HG02973 (cell line): ENCODE measurements around the gene SCN4B.

Source experiments
- ATAC-seq: cut with Tn5 transposase; IDR thresholded peaks from one replicate; pipeline ENCODE4 v1.9.1; 2021; ENCODE audit warnings: moderate library complexity; ENCODE audit not compliant: unreplicated experiment

SCN4B gene

GRCh38 chr11:118102721-118103261 lies 49.8 kb downstream of the SCN4B start:
- ATAC-seq, result no peak

- ATAC-seq, result no peak
These were observed 51.9 kb downstream of the SCN4B start for GRCh38 chr11:118100691-118101232.

- no peak for ATAC-seq
These were observed 52.6 kb downstream of the SCN4B start for GRCh38 chr11:118099838-118100556.

DNA sequence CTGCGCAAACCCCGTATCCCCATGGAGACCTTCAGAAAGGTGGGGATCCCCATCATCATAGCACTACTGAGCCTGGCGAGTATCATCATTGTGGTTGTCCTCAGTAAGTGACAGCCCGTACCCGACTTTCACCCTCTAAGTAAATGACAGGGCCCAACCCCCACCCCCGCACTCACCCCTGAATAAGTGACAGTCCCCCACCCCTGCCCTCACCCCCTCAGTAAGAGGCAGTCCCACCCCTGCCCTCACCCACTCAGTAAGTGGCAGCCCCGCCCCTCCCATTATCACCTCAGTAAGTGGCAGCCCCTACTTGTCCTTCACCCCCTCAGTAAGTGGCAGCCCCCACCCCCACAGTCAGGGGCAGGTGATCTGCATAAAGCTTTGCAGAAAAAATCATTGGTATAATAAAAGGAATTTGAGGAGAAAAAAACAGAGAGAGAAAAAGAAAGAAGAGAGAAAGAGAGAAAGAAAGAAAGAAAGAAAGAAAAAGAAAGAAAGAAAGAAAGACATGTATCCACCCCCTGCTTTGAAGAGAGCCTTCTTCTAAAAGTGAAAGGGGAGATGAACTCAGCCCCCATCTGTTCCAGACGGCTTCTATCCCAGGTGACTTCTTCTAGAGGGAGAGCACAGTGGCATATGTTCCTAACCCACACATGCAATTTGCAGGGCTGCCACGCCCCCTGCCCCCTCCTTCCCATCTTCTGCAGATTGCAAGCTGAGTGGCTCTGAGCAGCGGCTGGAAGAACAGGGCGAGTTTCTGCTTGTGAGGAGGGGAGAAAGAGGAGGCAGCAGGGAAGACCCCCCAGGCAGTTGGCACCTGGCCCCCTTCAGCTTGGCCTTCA lies 53.4 kb downstream of the SCN4B start:
- no peak for ATAC-seq

- no peak for ATAC-seq
These were observed 56.7 kb downstream of the SCN4B start for GRCh38 chr11:118095967-118096367.

DNA sequence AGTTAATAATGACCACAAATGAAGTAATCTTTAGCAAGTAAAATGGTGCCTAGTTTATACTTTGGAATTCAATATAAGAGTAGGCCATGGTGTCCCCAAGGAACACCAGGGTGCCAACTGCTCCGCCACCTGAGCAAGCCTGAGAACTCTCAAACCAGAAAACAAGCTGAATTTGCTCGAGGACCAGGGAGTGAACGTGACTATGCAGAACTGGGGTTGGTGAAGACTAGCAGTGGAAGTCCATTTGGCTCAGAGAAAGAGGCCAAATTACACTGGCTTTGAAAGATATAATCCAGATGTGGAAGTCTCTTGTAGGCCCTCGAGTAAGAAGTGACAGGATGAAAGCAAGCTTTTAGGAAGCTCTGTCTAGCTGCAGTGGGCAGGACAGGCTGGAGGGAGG lies 57.1 kb downstream of the SCN4B start:
- no peak for ATAC-seq

DNA sequence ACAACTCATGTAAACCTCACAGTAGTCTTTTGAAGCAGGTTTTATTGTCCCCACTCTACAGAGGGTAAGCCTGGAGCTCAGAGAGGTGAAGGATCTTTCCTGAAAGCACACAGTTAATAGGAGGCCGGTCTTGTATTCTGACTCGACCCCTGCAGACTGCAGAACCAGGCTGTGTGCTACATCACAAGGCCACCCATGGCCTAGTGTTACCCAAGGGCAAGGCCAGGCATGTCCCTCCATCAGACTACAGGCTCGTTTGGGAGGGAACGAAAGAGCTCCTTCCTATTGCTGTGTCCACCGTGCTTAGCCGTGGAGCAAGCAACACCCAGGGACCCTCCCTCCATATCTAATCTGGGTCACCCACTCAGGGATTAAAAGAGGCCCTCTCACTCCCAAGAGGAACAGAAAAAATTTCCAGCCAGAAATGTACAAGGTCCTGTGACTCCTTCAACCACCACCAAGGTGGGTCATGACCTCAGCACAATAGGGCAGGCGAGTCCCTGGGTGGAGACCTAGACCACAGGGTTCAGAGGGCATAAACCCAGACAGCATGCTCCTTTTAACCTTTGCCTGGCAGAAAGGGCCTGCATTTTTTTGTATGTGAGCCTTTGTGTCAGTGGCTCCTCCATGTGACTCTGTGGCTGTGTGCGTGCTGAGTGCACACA lies 59.6 kb downstream of the SCN4B start:
- ATAC-seq, result no peak

DNA sequence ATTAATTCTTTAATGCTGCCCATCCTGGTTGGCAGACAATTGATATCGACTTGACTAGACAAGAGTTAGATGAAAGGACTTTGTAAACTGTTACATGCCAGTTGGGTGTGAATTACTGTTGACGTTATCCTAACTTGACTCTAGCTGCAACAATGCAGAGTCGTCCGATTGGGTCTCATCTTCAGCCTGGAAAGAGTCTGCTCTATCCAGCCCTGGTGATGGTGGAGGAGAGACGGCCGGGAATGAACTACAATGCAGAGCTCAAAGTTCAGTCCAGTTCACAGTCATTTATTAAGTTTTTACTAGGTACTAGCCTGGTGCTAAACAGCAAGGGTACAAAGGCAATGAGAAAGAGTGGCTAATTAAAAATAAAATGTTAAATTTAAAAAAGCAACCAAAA lies 60.9 kb downstream of the SCN4B start:
- no peak for ATAC-seq

DNA sequence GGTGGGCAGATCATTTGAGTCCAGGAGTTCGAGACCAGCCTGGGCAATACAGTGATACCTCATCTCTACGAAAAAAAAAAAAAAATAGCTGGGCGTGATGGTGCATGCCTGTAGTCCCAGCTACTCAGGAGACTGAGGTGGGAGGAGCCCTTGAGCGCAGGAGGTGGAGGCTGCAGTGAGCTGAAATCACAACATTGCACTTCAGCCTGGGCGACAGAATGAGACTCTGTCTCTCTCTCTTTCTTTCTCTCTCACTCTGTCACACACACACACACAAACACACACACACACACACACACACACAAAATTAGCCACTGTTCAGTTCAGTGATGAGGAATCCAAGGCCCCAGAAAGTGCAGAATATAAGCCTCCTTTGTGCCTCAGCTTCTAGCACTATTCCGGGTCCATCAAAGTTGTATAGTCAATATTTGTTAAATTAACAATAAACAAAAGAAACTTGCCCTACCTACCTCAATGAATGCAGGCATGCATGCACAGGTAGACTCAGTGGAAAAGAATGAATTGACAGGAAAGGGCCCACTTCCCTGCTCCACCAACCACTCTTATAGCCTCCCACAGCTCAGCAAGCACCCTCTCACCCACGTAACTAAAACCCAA lies 62.0 kb downstream of the SCN4B start:
- ATAC-seq, result no peak

DNA sequence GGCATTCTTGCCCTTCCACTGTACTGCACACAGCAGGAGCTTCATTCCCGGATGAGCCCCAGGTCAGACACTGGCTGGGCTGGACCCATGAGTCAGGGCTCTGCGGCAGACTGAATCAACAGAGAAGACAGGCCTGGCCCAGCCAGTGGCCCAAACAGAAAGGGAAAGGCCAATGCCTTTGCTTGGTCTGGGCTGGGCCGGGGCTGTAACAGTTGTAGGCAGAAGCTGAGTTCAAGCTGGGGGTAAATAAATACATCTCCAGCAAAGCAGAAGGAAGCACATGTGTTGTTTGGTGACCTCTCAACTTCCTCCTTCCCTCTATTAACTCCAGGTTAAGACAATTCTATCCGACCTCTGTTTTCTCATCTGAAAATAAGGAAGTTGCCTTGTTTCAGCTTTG lies 64.1 kb downstream of the SCN4B start:
- ATAC-seq, result no peak

- ATAC-seq, result no peak
These were observed 64.7 kb downstream of the SCN4B start for GRCh38 chr11:118087931-118088330.

DNA sequence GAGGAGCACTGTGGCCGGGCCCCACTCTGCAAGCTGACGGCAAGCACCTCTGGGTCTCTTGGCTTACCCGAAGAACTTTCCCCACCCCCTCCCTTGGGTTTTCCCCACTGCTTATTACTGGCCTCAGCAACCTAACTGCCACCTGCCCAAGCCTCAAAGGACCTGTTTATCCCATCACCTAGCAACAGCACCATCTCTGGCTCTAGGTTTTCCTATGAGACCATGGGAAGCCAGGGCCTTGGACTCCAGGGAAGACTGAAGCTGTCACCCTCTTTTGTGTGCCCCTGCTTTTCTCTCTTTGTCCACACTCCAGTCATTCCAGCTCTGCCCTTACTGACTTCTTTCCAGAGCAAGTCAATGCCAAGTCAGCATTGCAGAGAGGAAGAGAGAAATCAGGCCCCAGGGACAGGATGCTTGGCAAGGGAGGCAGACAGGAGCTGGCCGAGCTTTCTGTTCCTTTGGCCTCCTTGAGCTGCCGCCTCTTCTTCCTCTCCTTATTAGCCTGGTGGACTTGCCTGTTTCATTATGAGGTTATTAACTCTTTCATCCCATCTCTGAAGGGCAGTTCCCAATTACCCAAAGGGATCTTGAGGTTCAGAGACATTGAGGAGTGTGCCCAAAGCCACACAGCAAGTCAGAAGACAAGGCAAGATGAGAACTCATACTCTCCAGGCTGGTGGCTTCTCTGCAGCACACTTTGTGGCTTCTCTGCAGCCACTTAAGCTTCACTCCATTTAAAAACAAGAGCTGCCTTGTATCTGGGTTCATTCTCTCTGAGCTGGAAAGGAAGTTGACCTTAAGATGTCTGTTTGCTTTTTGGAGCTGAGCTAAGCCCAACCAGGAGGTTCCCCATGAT lies 65.5 kb downstream of the SCN4B start, which contains the start of gene SMIM35:
SMIM35 (minus strand) TSS at position 51 of the 856 bp plus-strand sequence. CDS start 206 bp downstream, outside the sequence.
- ATAC-seq, result no peak

GRCh38 chr11:118084656-118085055 lies 68.0 kb downstream of the SCN4B start:
- ATAC-seq, result no peak

DNA sequence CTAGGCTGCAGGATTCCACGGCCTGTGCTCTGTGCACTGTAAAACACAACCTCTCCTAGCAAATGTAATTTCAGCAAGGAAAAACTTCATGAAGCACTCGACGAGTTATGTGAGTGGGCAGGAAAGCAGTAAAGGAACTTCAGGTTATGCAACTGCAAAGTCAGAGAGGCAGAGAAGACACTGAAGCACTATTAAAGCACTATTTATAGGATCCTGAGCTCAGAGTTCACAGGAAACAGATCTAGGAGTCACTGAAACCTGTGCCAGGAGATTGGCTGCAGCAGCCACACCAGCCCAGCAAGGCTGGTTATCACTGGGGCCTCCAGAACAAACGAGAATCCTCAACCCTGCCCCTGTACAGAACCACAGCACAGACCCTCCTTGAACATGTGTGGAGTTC lies 68.4 kb downstream of the SCN4B start:
- ATAC-seq, result no peak
